ENCODE measurements around the gene ZFP91.

GRCh38 chr11:58629857-58630256, 51.0 kb downstream of the ZFP91 start:
- no peak for TF ChIP-seq RCOR1 (IDR thresholded peaks at IDR 0.05; ENCODE audit: low read length)
- TF ChIP-seq YY1 (IDR thresholded peaks at IDR 0.05; ENCODE audit: low read depth) = no peak
- no peak for TF ChIP-seq ZBTB33 (IDR thresholded peaks at IDR 0.05; ENCODE audit: borderline replicate concordance, low read depth)
- TF ChIP-seq EP300 (IDR thresholded peaks at IDR 0.05; ENCODE audit: borderline replicate concordance in 1 of 2, low read depth in 1 of 2, low read length in 1 of 2) = no peak
- peak; percentile 65 for TF ChIP-seq CTCF (IDR thresholded peaks at IDR 0.05)
- TF ChIP-seq TAF1 (IDR thresholded peaks at IDR 0.05; ENCODE audit: borderline replicate concordance, low read depth, low read length) = no peak
- TF ChIP-seq MAX (IDR thresholded peaks at IDR 0.05; ENCODE audit: low read depth) = no peak
- no peak for TF ChIP-seq SIN3A (IDR thresholded peaks at IDR 0.05; ENCODE audit: borderline replicate concordance, low read depth, low read length)
- no peak for TF ChIP-seq TEAD4 (IDR thresholded peaks at IDR 0.05; ENCODE audit: borderline replicate concordance, insufficient read depth)
- no peak for TF ChIP-seq NRF1 (IDR thresholded peaks at IDR 0.05; ENCODE audit: low read depth, low read length)
- no peak for TF ChIP-seq PBX3 (IDR thresholded peaks at IDR 0.05)
